Activated CD8-positive, alpha-beta T cell treated with anti-CD3 and anti-CD28 coated beads for 36 hours (primary cell): Measurements from ENCODE around the gene LRBA. TPM values are rescaled to one million over a fixed set of nuclear protein-coding genes. Genes with fewer than 3 reads are reported as not detected.
"Not testable (repeated sequence)": the region's sequence is repeated elsewhere in the genome, so short reads cannot be mapped to it uniquely, and the experiment has no call there.

Experiments
- ATAC-seq: fragments of 200-7000 bp; cut with Tn5 transposase; one replicate; pipeline ENCODE4 v1.10.0; 2021; ENCODE audit warnings: mild to moderate bottlenecking, moderate library complexity
- CTCF ChIA-PET: fragments of 350-600 bp; sonication (Branson Sonifier 250); formaldehyde crosslinking; loops from one replicate; lab custom pipeline; 2021; ENCODE audit warnings: antibody characterized with exemption; lab: Charles Lee
- POLR2A ChIA-PET: fragments of 350-600 bp; sonication (Branson Sonifier 250); formaldehyde crosslinking; loops from one replicate; lab custom pipeline; 2021; ENCODE audit warnings: antibody characterized with exemption; lab: Charles Lee
- DNase-seq: peaks from one replicate; pipeline ENCODE4 v3.0.0-alpha.2; 2020
- H3K27ac Mint-ChIP-seq: one replicate; pipeline ENCODE4 v1.8.0; 2021; ENCODE audit warnings: mild to moderate bottlenecking, mixed read lengths
- H3K27me3 Mint-ChIP-seq: one replicate; pipeline ENCODE4 v1.8.0; 2021; ENCODE audit warnings: mixed read lengths
- H3K36me3 Mint-ChIP-seq: one replicate; pipeline ENCODE4 v1.8.0; 2021; ENCODE audit warnings: low read depth, mixed read lengths
- H3K4me1 Mint-ChIP-seq: one replicate; pipeline ENCODE4 v1.8.0; 2021; ENCODE audit warnings: low read depth, mixed read lengths
- H3K4me3 Mint-ChIP-seq: one replicate; pipeline ENCODE4 v1.8.0; 2021; ENCODE audit warnings: mild to moderate bottlenecking, moderate library complexity, mixed read lengths
- H3K9me3 Mint-ChIP-seq: one replicate; pipeline ENCODE4 v1.8.0; 2021; ENCODE audit warnings: mixed read lengths
- CTCF ChIP-seq: fragments of 200-600 bp; IDR thresholded peaks from one replicate; pipeline ENCODE4 v1.8.0; 2022; ENCODE audit warnings: antibody characterized with exemption, mild to moderate bottlenecking
- intact Hi-C: fragments of 100-400 bp; cut with micrococcal nuclease; formaldehyde crosslinking; loops from one replicate; pipeline ENCODE4 v1.10.0; 2022
- total RNA-seq, 2 experiments: library from RNA; stranded (reverse); gene quantifications; one replicate each; pipeline ENCODE4 v1.2.3, GENCODE V29; 2021

LRBA gene
- total RNA-seq = 10 to 100 TPM; 48.1 to 52.5 TPM

GRCh38 chr4:151014521-151015458, at the start of gene LRBA:
LRBA (minus strand) TSS chr4:151015284; CDS start chr4:151014642, 642 bp downstream.
- Mint-ChIP-seq H3K27ac (peak within 1 kb of the TSS; percentile 99), H3K9me3 (no peaks in the 10 kb centered on the region), H3K27me3 (no peaks in the 10 kb centered on the region), H3K36me3 (peaks cover 27% of the 10 kb centered on the region), H3K4me1 (peaks cover 18% of the 10 kb centered on the region), H3K4me3 (peak within 1 kb of the TSS; percentile 95)
- ChIA-PET POLR2A (interaction anchor here (0.5 to 3.4 kb wide), 15 partner anchors 10 to 119 kb away, joined by 3 to 35 read pairs (median 4); partner anchors contain the start of gene RPS3A), CTCF (interaction anchor here (1.0 to 2.3 kb wide), 5 partner anchors 14 to 103 kb away, joined by 3 to 8 read pairs (median 3); no protein-coding TSS in a partner anchor)
- intact Hi-C loops = loop anchor here (2.0 to 5.0 kb wide), 3 partner anchors 16 to 84 kb away; partner anchors contain the start of gene RPS3A
- peak; percentile 3 for TF ChIP-seq CTCF
- DNase-seq = peak; percentile 91
- peak; percentile 76 for ATAC-seq

- H3K27me3 Mint-ChIP-seq, H3K27ac Mint-ChIP-seq, H3K36me3 Mint-ChIP-seq, H3K4me1 Mint-ChIP-seq, H3K4me3 Mint-ChIP-seq, DNase-seq, H3K9me3 Mint-ChIP-seq, ATAC-seq, POLR2A ChIA-PET, intact Hi-C loops: not testable (repeated sequence)
- CTCF ChIA-PET = interaction anchor here (1.2 kb wide), 1 partner anchor 15 kb away, joined by 3 read pairs; no protein-coding TSS in a partner anchor
Observed at GRCh38 chr4:151063143-151063542, 48.1 kb upstream of the LRBA start.

GRCh38 chr4:151055539-151055938, 40.5 kb upstream of the LRBA start:
- Mint-ChIP-seq H3K27ac (no peak overlapping the region), H3K27me3 (no peaks in the 10 kb centered on the region), H3K9me3 (no peaks in the 10 kb centered on the region), H3K4me3 (no peak overlapping the region), H3K36me3 (no peaks in the 10 kb centered on the region), H3K4me1 (peaks cover 2% of the 10 kb centered on the region)
- ChIA-PET CTCF (interaction anchor here (0.6 kb wide), 1 partner anchor 190 kb away, joined by 3 read pairs; no protein-coding TSS in a partner anchor), POLR2A (no interaction called here)
- intact Hi-C loops = no loop called here
- DNase-seq (no peak), ATAC-seq (no peak)
- TF ChIP-seq CTCF = no peak

- ATAC-seq (no peak), DNase-seq (no peak)
- Mint-ChIP-seq H3K9me3 (no peaks in the 10 kb centered on the region), H3K4me1 (peaks cover 2% of the 10 kb centered on the region), H3K27ac (no peak overlapping the region), H3K27me3 (no peaks in the 10 kb centered on the region), H3K36me3 (no peaks in the 10 kb centered on the region), H3K4me3 (no peak overlapping the region)
- intact Hi-C loops = no loop called here
- no peak for TF ChIP-seq CTCF
- ChIA-PET CTCF (no interaction called here), POLR2A (no interaction called here)
Observed at GRCh38 chr4:151052785-151053184, 37.7 kb upstream of the LRBA start.

GRCh38 chr4:151049430-151049884, 34.4 kb upstream of the LRBA start:
- CTCF ChIA-PET = no interaction called here
- H3K27ac Mint-ChIP-seq = no peak overlapping the region
- no peaks in the 10 kb centered on the region for H3K36me3 Mint-ChIP-seq
- no peak overlapping the region for H3K4me3 Mint-ChIP-seq
- POLR2A ChIA-PET = no interaction called here
- H3K27me3 Mint-ChIP-seq = no peaks in the 10 kb centered on the region
- intact Hi-C loops = no loop called here
- TF ChIP-seq CTCF = no peak
- ATAC-seq (no peak), DNase-seq (no peak)
- H3K4me1 Mint-ChIP-seq = peaks cover 2% of the 10 kb centered on the region
- H3K9me3 Mint-ChIP-seq = no peaks in the 10 kb centered on the region
